GM18498 (cell line): ENCODE measurements around the gene NAA25.

Experiments used
- ATAC-seq: cut with Tn5 transposase; IDR thresholded peaks from one replicate; pipeline ENCODE4 v1.9.1; 2021; ENCODE audit warnings: mild to moderate bottlenecking, moderate library complexity; ENCODE audit not compliant: unreplicated experiment

The NAA25 gene

DNA sequence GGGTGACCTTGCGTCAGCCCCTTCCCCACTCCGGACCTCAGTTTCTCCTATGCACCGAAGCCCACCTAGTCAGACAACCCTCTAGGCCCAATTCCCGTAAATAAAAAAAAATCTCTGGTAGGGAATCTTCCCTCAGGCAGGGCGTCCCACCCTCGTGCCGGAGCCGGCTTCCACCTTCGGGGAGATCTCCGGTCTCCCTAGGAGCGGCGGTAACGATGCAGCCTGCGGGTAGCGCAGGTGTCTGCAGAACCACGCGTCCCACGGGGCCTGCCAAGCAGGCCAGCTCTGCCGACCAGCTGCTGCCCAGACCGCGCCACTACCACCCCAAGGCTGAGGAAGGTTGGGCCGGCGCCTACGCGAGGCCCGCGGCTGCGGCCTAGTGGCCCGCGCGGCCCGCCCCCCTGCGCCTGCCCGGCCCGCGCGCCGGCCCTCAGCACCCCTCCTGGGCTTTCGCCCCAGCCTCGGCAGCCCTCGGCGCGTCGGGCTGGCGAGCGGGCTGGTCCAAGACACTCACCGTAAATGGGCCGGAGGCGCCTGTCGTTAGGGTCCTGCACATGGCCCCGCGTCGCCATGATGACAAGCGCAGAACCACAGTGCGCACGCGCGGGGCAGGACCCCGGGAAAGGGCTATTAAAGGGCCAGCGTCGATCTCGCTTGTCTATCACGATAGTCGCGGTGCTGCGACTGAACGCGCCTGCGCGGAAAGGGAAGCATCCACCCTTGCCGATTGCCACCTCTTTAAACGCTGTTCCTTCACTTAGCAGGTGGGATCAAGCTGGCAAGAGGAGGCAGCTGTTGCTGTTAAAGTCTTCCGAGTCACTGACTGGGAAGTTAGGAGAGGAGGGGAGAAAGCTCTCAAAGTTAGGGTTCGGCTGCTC lies at the start of gene NAA25:
TSS of gene NAA25 (minus strand) at position 582 of the 878 bp plus-strand sequence. CDS start at position 572, 10 bp downstream.
- ATAC-seq = peak; percentile 71

DNA sequence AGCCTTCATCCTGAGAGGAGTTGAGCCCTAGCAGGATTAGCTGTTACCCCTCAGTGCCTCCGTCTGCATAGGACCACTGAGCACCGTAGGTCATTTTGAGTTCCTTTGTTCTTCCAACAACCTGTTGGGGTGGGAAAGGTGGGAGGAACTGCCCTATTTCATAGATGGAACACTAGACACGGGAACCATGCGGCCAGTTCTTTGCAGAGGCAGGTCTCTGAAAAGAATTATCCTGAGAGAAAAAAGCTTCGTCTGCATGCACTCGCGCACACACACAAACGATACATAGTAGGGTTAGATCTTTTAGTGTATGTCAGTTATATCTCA lies 45.3 kb upstream of the NAA25 start:
- no peak for ATAC-seq

- no peak for ATAC-seq
These were observed 44.8 kb upstream of the NAA25 start for GRCh38 chr12:112153181-112153892.

DNA sequence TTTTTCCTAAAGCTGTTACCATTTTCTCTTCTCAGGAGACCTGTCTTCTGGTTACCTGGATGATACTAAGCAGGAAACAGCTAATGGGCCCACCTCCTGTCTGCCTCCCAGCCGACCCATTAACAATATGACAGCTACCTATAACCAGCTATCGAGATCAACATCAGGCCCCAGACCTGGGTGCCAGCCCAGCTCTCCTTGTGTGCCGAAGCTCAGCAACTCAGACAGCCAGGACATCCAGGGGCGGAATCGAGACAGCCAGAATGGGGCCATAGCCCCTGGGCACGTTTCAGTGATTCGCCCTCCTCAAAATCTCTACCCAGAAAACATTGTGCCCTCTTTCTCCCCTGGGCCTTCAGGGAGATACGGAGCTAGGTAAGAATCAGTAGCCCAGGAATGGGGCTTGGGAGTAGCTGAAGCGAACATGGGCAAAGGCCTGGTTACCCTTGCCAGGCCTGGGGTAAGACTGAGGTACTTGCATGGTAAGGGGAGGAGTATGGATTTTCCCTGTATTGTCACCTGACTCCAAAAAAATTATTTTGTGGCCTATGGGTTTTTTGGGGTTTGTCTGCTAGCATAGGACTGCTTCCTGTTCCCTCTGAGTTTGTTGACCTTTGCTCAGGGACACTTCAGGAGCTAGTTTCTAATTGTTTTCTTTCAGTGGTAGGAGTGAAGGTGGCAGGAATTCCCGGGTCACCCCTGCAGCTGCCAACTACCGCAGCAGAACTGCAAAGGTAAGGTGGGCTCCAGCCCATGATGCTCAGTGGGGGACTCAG lies 43.4 kb upstream of the NAA25 start:
- no peak for ATAC-seq

- no peak for ATAC-seq
These were observed 41.0 kb upstream of the NAA25 start for GRCh38 chr12:112149596-112149995.

GRCh38 chr12:112148031-112148513 lies 39.5 kb upstream of the NAA25 start:
- no peak for ATAC-seq

DNA sequence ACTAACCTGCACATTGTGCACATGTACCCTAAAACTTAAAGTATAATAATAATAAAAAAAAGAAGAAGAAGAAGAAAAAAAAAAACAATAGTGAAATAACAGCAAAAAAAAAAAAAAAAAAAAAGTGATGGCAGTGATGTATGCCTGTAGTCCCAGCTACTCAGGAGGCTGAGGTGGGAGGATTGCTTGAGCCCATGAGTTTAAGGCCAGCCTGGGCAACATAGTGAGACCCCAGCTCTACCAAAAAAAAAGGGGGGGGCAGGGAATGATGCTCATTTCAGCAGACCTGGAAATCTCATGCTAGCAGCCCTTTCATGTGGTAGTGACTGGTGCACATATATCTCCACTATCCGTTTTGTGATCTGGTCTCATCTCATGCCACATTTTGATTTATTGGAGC lies 37.5 kb upstream of the NAA25 start:
- ATAC-seq = no peak

DNA sequence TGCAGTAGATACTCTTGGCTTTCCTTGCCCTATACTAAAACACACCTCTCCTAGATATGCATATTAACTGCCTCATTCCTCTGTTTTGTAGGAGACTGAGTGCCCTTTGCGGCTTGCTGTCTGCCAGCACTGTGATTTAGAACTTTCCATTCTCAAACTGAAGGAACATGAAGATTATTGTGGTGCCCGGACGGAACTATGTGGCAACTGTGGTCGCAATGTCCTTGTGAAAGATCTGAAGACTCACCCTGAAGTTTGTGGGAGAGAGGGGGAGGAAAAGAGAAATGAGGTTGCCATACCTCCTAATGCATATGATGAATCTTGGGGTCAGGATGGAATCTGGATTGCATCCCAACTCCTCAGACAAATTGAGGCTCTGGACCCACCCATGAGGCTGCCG lies 32.1 kb upstream of the NAA25 start:
- ATAC-seq = no peak

- no peak for ATAC-seq
These were observed 26.1 kb upstream of the NAA25 start for GRCh38 chr12:112134731-112135130.

DNA sequence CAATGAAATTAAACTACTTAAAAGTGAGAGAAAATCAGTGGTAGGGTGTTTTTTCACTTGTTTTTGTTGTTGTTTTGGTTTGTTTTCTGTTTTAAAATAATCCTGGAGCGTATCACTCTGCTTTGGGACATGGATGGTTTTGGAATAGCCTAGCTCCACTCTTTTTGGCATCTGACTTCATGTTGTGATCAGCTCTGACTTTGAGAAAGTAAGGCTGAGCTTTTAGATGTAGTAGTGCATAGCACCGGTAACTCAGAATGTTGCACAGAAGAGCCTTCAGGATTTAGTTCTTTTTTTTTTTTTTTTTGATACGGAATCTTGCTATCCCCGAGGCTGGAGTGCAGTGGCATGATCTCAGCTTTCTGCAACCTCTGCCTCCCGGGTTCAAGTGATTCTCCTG lies 24.8 kb upstream of the NAA25 start:
- no peak for ATAC-seq

GRCh38 chr12:112131686-112132085 lies 23.1 kb upstream of the NAA25 start:
- no peak for ATAC-seq

- peak; percentile 63 for ATAC-seq
These were observed 21.9 kb upstream of the NAA25 start for GRCh38 chr12:112130441-112130998.

GRCh38 chr12:112126911-112127310 lies 18.3 kb upstream of the NAA25 start:
- ATAC-seq = no peak

DNA sequence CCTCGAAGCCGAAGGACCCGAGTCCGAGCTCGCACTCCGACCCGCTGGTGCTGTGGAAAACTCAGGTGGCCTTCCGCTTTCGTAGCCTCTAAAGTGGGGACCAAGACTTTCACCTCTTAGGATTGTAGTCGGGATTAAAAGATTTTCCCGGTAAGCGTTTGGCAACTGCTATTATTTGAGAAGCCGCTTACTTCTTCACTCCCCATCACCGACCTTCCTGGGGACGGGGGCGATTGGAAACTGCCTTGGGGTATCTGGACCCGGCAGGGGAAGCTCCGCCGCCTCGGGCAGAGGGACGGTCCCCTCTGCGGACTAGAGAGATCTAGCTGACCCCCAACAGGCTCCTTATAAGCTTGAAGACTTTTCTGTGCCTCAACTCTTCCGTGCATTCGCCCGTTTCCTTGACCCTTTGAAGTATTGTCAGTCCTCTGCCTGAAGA lies 17.4 kb upstream of the NAA25 start:
- no peak for ATAC-seq

GRCh38 chr12:112125250-112125999 lies 16.8 kb upstream of the NAA25 start, which contains the start of gene TRAFD1:
TSS of gene TRAFD1 (plus strand) at chr12:112125560. CDS start at chr12:112130523, 4,963 bp downstream.
- peak; percentile 95 for ATAC-seq

DNA sequence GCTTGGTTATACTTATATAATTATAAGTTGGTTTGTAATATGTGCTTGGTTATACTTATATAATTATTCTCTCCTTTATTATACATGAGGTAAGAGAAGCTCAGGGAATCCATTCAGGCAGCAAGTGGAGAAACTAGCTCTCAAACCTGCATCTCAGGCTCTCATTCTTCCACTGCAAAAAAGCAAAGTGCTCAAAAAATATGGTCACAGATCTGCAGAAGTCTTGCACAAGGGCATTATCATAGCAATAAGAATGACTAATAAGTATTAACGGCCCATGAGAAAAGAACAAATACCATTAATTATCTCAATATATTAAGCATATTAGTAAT lies 16.3 kb upstream of the NAA25 start:
- no peak for ATAC-seq

- no peak for ATAC-seq
These were observed 14.5 kb upstream of the NAA25 start for GRCh38 chr12:112122823-112123690.

DNA sequence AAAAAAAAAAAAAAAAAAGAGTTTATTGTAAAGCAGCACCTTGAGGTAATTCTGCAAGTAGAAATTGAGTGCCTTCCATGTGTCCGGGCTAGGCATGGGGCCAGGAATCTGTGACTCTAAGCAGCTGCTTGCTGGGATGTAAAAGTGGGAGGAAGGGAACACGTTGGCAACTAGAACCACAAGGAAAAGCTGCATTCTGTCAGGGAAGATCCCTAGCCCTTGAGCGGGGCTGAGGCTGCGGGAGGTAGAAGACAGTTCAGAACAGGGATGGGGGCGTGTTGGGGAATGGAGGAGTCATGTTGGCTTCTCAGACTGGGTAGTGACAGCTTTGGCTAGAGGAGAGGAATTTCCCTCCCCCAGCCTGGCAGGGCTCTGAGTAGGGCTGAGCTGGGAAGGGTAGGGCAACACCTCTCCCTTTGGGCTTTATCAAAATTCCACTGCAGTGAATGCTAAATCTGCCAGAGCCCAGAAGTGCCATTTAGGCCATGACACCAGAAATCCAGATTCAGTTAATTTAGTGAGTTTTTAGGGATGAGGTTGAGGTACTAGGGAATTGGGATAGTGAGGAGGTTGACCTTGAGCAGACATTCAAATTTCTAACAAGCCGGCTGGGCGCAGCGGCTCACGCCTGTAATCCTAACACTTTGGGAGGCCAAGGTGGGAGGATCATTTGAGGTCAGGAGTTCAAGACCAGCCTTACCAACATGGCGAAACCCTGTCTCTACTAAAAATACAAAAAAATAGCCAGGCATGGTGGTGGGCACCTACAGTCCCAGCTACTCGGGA lies 13.4 kb upstream of the NAA25 start:
- ATAC-seq = no peak

DNA sequence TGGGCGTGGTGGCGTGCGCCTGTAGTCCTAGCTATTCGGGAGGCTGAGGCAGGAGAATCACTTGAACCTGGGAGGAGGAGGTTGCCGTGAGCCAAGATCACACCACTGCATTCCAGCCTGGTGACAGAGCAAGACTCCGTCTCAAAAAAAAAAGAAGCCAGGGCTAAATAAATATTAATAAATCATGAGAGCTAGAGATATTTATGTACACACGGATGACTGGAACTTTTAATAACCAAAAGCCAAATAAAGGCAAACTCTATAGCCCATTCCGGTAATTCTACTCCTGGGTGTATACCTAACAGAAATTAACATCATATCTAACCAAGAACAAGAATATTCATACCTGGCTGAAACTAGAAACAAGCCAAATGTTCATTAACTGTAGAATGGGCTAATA lies 9.1 kb upstream of the NAA25 start:
- ATAC-seq = no peak
